Activated naive CD4-positive, alpha-beta T cell treated with Interleukin-2 at 50 U/mL for 16 hours (primary cell): ENCODE data around the gene CFAP47.

Source experiments
- DNase-seq: peaks from one replicate; pipeline ENCODE4 v3.0.0-alpha.2; 2020

CFAP47 gene

GRCh38 chrX:36266155-36266554, 346.6 kb downstream of the CFAP47 start:
- DNase-seq: no peak

- DNase-seq: no peak
These were observed 390.6 kb downstream of the CFAP47 start for GRCh38 chrX:36310136-36310535.

GRCh38 chrX:36314303-36314702, 394.8 kb downstream of the CFAP47 start:
- no peak for DNase-seq

GRCh38 chrX:36334572-36334971, 415.0 kb downstream of the CFAP47 start:
- DNase-seq: no peak

GRCh38 chrX:36336751-36337150, 417.2 kb downstream of the CFAP47 start:
- no peak for DNase-seq

GRCh38 chrX:36344301-36344700, 424.8 kb downstream of the CFAP47 start:
- no peak for DNase-seq

GRCh38 chrX:36348509-36348908, 429.0 kb downstream of the CFAP47 start:
- no peak for DNase-seq

- DNase-seq: no peak
These were observed 438.3 kb downstream of the CFAP47 start for GRCh38 chrX:36357855-36358254.

- no peak for DNase-seq
These were observed 444.7 kb downstream of the CFAP47 start for GRCh38 chrX:36364262-36364661.

GRCh38 chrX:36383495-36383894, 464.0 kb downstream of the CFAP47 start:
- no peak for DNase-seq

GRCh38 chrX:36388901-36389300, 469.4 kb downstream of the CFAP47 start:
- DNase-seq: no peak

- DNase-seq: no peak
These were observed 482.2 kb downstream of the CFAP47 start for GRCh38 chrX:36401774-36402173.

- DNase-seq: no peak
These were observed 488.3 kb downstream of the CFAP47 start for GRCh38 chrX:36407836-36408235.

GRCh38 chrX:36414056-36414455, 494.5 kb downstream of the CFAP47 start:
- no peak for DNase-seq

- no peak for DNase-seq
These were observed 502.8 kb downstream of the CFAP47 start for GRCh38 chrX:36422368-36422767.

GRCh38 chrX:36431819-36432218, 512.3 kb downstream of the CFAP47 start:
- no peak for DNase-seq

- DNase-seq: no peak
These were observed 515.0 kb downstream of the CFAP47 start for GRCh38 chrX:36434522-36434921.
